GM21576 (cell line): ENCODE data around the gene CERS4.
"Not testable (repeated sequence)": the region's sequence is repeated elsewhere in the genome, so short reads cannot be mapped to it uniquely, and the experiment has no call there.

ENCODE experiments used
- ATAC-seq: cut with Tn5 transposase; IDR thresholded peaks from one replicate; pipeline ENCODE4 v1.9.1; 2021; ENCODE audit warnings: mild to moderate bottlenecking, moderate library complexity; ENCODE audit not compliant: unreplicated experiment

CERS4 gene

DNA sequence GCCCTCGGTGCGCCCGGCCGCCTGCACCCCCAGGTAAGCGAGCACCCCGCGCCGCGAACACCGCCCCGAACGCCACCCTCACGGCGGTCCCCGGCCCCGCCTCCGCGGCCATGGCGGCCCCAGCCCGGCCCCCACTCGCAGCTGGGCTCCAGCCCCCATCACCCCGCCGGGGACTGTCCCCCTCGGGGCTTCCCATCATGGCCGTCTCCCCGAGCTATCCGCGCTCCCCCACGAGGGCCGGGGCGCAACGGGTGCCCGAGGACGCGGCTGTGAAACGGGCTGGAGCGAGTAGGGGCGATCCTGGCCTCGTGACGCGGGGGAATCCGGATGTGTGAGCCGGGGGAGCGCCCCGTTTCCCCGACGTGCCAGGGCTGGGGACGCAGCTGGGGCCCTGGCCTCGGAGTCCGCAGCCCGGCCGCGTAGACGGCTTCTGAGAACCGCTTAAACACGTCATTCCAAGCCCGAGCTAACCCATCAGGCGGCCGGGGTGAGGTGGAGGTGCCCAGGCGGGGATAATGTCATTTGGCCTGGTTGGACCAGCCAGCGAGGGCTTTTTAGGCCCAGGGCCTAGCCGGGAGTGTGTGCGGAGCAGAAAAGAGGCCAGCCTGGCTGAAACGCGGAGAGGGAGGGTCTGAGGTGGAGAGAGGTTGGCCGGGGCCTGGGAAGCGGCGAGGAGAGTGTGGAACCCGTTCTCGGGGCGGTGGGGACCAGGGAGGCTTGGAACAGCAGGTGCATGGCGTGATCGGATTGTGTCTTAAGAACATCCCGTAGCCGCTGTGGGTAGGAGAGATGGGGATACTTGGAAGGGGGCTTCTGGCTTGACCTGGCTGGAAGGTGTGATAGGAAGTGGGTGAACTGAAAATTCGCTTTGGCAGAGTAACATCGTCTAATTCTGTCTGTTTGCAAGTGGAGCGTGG is 550 bp downstream of the CERS4 start:
- peak; percentile 57 for ATAC-seq

DNA sequence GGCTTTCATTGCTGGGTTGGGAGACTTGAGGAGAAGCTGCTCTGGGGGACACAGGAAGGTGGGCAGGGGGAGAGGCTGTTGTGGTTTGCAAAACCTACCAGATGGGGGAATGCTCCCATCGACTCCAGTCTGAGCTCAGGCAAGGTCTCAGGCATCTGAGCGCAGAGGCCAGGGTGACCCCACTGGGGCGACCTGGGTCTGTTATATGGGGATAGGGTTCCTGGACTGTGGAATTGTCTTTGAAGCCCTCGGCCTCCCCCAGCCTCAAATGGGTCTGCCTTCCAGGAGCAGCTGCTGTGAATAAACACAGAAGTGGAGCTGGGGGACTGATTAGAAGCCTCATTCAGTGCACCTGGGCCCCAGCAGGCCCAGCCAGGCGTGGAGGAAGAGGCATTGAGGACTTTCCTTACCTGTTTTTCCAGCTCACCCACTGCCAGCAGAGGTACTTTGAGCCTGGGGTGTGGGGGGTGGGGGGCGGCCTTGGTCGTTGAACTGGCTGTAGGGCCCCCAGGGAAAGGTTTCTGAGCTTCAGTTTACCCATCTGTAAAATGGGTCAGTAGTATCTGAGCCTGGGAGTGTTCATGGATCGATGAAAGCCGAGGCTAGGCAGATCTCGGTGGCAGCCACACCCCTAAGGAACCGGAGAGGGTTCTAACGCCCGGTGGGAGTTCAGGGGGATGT is 1.4 kb downstream of the CERS4 start:
- ATAC-seq, result no peak

DNA sequence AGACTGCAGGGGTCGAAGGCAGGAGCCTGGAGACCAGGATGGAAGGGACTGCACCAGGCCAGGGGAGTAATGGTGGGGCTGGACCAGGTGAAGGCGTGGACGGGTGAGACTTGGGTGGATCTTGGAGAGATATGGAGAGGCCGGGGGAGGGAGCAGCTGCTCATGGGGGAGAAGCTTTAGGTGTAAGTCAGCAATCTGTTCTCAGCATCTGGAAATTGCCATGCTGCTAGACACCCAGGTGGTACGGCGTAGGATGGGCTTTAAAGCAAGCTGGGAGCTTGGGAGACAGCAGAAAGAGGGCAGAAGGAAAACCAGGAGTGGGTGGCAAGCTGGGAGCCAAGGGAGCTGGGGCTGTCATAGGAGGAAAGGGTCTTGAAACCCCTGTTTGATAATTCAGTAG is 3.0 kb downstream of the CERS4 start:
- ATAC-seq, result no peak

DNA sequence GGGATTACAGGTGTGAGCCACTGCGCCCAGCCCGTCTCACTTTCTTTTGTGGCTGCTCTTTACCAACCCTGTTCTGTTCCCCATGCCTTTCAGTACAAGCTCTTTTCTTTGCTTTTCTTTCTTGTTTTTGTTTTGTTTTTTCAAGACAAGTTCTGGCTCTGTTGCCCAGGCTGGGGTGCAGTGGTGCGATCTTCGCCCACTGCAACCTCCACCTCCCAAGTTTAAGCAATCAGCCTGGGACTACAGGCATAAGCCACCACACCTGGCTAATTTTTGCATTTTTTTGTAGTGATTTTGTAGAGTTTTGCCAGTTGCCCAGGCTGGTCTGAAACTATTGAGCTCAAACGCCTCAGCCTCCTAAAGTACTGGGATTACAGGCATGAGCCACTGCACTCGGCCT is 3.7 kb downstream of the CERS4 start:
- ATAC-seq, result no peak

DNA sequence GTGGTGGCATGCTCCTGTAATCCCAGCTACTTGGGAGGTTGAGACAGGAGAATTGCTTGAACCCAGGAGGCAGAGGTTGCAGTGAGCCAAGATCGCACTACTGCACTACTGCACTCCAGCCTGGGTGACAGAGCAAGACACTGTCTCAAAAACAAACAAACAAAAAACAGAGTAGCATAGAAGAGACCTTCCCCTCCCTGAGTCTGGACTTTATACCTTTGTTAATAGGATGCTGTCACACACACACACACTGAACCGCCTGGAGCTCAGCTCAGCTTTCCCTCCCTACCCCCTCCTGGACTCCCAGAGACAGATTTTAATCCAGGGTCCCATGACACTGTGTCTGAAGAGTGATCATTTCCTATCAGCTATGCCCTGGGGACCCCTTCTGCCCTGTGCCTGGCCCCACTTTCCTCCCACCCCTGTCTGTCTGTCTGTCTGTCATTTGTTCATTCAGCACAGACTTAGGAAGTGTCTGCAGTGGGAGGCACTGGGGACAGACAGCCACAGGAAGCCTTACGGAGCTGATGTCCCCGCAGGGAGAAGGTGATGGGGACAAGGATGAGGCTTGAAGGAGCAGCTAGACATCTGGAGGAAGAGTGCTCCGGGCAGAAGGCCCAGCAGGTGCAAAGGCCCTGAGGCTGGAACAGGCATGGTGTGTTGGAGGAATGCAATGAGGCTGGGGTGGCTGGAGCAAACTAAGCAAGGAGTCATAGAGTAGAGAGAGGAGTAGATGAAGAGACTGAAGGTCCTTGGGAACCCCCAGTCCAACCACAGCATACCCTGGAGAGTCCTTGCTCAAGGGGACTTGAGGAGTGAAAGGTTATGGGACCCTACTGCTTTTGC is 4.9 kb downstream of the CERS4 start:
- no peak for ATAC-seq

DNA sequence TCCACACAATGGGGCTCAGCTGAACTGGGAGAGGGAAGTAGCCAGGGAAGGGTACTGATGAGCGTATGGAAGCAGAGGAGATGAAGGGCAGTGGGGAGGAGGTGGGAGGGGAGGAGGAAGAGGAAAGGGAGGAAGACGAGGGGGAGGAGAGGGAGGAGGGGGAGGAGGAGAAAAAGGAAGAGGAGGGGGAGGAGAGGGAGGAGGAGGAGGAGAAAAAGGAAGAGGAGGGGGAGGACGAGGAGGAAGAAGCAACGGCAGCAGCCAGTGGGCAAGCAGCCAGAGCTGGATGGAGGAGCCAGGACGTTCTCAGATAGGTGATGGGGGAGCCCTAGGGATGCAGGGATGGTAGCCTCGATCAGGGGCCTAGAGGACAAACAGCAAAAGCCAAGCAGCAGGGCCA is 5.6 kb downstream of the CERS4 start:
- ATAC-seq, result no peak

DNA sequence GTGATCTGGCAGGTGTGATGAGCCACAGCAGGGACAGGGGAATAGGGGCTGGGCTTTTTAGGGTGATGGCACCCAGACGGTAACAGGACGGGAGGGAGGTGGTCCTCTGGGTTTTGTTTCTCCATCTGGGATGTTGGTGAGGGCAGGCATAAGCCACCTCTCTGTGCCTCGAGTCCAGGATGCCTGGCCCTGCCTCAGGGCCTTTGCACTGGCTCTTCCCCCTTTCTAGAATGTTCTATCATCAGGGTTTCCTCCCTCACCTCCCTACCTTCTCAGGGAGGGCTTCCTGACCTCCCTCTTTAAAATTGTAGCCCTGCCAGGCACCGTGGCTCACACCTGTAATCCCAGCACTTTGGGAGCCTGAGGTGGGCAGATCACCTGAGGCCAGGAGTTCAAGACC is 6.6 kb downstream of the CERS4 start:
- no peak for ATAC-seq

DNA sequence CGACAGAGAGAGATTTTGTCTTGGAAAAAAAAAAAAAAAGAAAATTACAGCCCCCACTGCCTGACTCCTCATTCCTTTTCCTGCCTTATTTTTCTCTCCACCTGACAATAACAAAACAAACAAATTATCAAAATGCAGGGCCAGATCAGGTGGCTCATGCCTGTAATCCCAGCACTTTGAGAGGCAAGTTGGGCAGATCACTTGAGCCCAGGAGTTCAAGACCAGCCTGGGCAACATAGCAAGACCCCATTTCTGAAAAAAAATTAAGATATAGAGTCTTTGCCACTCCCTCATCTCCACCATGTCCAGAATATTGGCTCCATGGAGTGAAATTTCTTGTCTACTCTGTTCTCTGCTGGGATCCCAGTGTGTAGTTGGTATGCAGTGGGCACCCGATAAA is 7.2 kb downstream of the CERS4 start:
- ATAC-seq, result no peak

DNA sequence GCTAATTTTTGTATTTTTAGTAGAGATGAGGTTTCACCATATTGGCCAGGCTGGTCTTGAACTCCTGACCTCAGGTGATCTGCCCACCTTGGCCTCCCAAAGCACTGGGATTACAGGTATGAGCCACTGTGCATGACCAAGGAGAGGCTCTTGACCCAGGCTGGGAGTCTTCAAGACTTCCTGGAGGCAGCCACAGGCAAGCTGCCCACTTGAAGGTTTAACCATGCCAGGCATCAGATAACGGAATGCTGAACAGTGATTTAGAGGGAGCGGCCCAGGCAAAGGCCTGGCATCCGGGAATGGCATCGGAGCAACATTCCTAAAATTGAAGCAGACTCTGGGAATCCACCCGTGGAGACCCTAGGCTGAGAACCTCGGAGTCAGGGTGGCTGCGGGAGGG is 9.0 kb downstream of the CERS4 start:
- not testable (repeated sequence) for ATAC-seq

DNA sequence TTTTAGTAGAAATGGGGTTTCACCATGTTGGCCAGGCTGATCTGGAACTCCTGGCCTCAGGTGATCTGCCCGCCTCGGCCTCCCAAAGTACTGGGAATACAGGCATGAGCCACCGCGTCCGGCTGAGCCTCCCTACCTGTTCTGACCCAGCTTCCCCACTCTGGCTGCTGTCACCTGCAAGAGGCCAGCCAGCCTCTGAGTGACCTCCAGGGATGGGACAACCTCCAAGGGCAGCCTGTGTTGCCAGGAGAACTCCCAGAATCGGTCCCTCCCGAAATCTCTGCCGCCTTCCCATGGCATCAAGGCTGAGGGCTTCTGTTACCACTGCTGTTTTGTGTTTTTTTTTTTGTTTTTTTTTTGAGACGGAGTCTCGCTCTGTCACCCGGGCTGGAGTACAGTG is 11.3 kb downstream of the CERS4 start:
- ATAC-seq, result no peak

DNA sequence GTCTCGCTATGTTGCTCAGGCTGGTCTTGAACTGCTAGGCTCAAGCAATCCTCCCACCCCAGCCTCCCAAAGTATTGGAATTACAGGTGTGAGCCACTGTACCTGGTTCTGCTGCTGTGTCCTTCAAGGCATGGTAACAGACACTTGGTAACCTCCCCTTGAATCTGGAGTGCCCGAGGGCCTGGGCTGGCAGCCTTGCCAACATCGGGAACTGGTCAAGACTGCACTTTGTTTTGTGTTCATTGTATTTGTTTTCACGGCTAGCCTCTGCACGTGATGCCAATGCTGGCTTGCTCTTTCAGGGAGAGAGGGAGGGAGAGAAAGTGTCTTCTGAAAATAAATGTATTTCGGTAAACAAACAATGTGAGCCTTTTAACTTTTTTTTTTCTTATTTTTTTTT is 12.0 kb downstream of the CERS4 start:
- no peak for ATAC-seq

DNA sequence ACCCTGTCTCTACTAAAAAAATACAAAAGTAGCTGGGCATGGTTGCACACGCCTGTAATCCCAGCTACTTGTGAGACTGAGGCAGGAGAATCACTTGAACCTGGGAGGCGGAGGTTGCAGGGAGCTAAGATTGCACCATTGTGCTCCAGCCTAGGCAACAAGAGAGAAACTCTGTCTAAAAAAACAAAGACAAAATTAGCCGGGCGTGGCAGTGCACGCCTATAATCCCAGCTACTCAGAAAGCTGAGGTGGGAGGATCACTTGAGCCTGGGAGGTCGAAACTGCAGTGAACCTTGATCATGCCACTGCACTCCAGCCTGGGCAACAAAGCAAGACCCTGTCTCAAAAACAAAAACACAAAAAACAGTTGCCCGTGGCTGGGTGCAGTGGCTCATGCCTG is 14.3 kb downstream of the CERS4 start:
- not testable (repeated sequence) for ATAC-seq

DNA sequence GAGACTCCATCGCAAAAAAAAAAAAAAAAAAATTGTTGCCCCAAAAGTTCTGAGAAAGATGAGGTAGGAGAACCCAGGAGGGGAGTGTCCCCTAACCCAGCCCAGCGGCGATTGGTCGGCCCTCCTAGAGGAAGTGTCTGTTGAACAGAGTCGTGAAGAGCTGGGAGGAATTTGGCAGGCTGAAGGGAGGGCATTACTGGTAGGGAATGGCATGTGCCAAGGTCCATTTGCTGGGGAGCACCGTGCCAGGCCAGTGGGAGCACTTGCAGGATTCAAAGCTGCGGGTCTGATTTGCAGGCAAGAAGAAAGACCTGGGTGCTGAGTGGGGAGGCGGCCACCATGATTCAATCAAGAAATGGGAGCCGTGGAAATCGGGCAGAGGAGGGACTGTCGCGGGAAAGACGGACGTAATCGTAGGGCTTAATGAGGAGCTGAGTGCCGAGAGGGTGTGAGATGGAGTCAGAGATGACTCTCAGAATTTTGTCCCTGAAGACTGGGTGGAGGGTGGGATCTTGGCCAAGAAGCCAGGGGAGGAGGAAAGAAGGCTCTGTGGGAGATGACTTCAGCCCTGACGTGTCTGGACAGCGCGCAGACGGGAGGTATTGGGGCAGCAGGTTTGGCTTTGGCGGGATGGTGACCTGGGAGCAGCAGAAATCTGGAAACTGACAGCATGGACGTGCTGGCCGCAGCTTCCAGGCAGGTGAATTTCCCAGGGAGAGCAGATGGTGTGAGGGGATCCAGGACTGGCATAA is 15.4 kb downstream of the CERS4 start:
- no peak for ATAC-seq

DNA sequence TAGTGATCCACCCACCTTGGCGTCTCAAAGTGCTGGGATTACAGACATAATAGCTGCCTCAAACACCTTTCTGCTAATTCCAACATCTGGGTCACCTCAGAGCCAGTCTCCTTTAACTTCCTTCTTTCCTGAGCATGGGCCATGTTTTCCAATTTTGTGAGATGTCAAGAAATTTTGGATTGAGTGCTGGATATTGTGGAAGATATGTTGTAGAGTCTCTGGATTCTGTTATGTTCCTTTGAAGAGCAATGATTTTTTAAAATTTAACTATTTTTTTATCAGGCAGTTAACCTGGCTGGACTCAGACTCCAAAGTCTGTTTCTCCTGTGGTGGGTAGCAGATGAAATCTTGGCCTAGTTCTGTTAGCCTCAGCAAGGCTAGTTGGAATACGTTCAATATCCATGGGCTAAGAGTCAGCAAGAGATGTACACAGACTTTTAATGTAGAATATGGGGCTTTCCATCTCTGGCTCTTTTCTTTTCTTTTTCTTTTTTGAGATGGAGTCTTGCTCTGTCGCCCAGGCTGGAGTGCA is 22.0 kb downstream of the CERS4 start:
- ATAC-seq, result no peak

DNA sequence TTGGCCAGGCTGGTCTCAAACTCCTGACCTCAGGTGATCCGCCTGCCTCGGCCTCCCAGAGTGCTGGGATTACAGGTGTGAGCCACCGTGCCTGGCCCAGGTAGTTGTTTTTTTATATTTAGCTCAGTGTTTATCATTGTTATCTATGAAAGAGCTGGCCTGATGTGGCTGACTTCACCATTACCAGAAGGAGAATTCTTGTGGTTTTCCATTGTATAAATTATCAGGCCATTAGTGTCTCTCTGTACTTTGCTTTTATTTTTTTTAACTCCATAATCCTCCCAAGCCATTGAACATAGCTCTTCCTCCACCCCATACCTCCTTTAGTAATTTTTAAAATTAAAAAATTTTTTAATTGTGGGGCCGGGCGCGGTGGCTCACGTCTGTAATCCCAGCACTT is 24.2 kb downstream of the CERS4 start:
- no peak for ATAC-seq

DNA sequence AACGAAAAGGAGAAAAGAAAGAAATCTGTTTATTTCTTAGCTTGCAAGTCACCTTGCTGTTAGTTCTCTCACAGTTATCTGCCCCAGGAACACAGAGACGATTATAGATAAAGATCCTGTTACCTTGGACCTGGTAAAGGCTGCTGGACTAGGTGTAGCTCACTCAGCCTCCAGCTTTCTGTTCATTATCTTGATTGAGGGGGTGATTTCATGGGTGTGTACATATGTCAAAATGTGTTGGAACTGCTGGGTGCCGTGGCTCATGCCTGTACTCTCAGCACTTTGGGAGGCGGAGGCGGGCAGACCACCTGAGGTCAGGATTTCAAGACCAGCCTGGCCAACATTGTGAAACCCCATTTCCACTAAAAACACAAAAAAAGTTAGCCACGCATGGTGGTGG is 27.9 kb downstream of the CERS4 start:
- no peak for ATAC-seq

DNA sequence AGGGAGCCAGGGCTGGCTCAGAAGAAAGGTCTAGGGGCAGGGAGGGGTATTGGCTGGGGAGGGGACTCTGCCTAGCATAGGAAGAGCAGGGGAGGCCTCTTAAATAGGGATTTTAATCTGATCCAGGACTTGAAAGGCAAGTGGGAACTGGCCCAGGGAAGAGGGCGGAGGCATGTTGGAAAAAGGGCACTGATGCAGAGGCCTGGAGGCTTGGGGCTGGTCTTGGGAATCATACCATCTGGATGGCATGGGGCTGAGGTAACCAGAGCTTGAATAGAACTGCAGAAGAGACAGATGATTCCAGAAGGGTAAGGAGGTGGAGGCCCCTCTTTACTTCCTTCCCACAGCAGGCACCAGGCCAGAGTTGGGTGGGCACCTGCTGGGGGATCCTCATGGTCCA is 29.1 kb downstream of the CERS4 start:
- ATAC-seq, result no peak

DNA sequence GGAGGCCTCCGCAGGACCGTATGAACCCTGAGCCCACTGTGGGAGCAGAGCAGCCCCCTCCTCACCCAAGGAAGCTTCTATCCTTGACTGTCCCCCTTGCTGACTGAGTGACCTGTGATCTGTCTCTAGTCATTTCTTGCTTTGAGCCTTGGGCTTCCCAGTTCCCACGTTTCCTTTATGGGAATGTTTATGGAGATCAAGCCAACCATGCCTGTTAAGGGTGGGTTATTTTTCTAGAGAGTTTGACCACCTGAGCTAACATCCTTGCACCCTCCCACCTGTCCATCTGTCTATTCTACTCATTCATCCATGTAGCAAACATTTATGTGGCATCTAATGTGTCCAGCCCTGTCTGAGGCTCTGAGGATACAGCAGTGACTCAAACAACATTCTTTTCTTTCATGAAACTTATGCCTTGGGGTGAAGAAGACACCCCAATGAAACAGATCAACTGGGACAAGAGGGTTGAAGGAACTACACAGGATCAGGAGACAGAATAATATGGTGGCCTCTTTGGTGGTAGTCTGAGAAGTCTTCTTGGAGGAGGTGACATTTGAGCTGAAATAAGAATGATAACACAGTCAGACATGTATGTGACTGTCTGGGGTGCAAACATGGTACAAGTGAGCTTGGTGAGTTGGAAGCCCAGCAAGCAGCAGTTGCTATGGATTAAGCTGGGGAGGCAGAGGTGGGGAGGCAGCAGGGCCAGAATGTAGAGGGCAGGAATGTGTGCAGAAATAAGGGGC is 30.5 kb downstream of the CERS4 start:
- ATAC-seq, result no peak

DNA sequence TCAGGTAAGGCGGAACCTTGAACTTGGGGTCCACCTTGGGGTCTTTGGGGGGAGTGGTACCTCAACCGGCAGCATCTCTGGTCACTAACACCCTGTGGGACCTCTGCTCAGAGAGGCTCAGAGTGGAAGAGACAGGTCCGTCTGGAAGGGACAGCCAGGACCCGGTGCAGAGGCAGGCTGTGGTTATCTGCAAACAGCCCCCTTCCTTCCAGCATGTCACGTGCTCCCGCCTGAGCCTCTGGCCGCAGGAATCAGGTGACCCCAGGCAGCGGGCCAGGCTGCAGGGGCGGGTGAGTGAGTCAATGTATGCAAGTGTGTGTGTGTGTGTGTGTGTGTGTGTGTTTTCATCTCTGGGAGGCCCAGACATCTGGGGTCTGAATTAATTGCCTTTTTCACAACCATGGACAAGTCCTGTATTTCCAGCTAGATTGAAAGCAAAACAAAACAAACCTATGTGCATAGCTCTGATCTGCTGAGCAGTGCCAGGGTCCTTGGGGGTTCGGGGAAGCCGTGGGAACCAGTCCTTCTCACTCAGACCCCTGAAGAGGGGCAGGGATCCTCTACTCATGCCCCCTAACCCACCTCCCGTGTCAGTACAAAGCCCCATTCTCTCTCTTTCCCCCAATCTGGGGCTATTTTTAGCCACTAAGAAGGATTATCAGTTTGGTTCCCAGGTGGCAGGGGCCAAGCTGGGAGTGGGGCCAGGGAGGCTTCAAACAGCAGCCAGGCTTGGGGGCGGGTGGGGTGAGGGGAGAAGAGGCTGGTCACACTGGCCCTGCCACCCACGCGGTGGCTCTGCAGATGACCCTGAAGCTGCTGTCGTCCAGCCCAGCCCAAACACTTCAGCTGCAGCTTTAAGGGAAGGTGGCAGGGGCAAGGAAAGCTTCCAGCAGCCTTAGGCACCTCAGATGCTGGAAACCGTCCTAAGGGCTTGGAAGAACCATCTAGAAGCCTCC is 31.4 kb downstream of the CERS4 start:
- ATAC-seq, result no peak
